ENCODE data around the gene MYO3B.

- TF ChIP-seq CTCF (IDR thresholded peaks at IDR 0.05) = no peak
- TF ChIP-seq EZH2 (IDR thresholded peaks at IDR 0.05; ENCODE audit: borderline replicate concordance, insufficient read depth, low read depth, low read length, poor library complexity, severe bottlenecking) = no peak
Measured at GRCh38 chr2:170530803-170531564, 353.0 kb downstream of the MYO3B start.

Data from B cell (primary cell).